SU-DHL-6 (cell line): ENCODE results near the gene MMP21.

ENCODE experiments used
- H2AFZ ChIP-seq: fragments of 200-600 bp; sonication (generic); 2 replicates; pipeline ENCODE4 v1.6.1; 2014; ENCODE audit warnings: low read depth, mild to moderate bottlenecking, moderate library complexity, mixed read lengths, antibody characterized with exemption, low read length; ENCODE audit not compliant: severe bottlenecking
- H3F3A ChIP-seq: fragments of 200-600 bp; shearing (Covaris generic); 2 replicates; pipeline ENCODE4 v1.6.0; 2016; ENCODE audit warnings: antibody characterized with exemption, mild to moderate bottlenecking; ENCODE audit not compliant: insufficient read depth
- H3K27ac ChIP-seq: fragments of 200-600 bp; sonication (generic); 2 replicates; pipeline ENCODE4 v1.5.1; 2016; ENCODE audit warnings: low read depth, mild to moderate bottlenecking, low read length, moderate library complexity, mixed read lengths
- H3K27me3 ChIP-seq: fragments of 200-600 bp; sonication (generic), shearing (Covaris generic); 2 replicates; pipeline ENCODE4 v1.6.0; 2014; ENCODE audit warnings: mild to moderate bottlenecking, low read length
- H3K36me3 ChIP-seq: fragments of 200-600 bp; sonication (generic); 2 replicates; pipeline ENCODE4 v1.6.1; 2014; ENCODE audit warnings: mild to moderate bottlenecking, low read length, mixed read lengths
- H3K4me2 ChIP-seq: fragments of 300-600, 200-600 bp; shearing (Covaris generic), sonication (generic); 2 replicates; pipeline ENCODE4 v1.6.0; 2014; ENCODE audit warnings: low read length, low read depth, mild to moderate bottlenecking; ENCODE audit not compliant: poor library complexity, severe bottlenecking
- H3K4me3 ChIP-seq: fragments of 200-600 bp; sonication (generic); 2 replicates; pipeline ENCODE4 v1.5.1; 2014; ENCODE audit warnings: antibody characterized with exemption, low read length, mild to moderate bottlenecking, mixed read lengths; ENCODE audit not compliant: insufficient read depth, poor library complexity, severe bottlenecking
- H3K79me2 ChIP-seq: fragments of 200-600 bp; sonication (generic); 2 replicates; pipeline ENCODE4 v1.6.1; 2014; ENCODE audit warnings: mild to moderate bottlenecking, low read length, moderate library complexity; ENCODE audit not compliant: insufficient read depth
- H3K9ac ChIP-seq: fragments of 200-600 bp; sonication (generic); 2 replicates; pipeline ENCODE4 v1.7.0; 2014; ENCODE audit warnings: mild to moderate bottlenecking, low read length
- H3K9me2 ChIP-seq: fragments of 200-600 bp; sonication (generic); replicated peaks from 2 replicates; pipeline ENCODE4 v1.6.1; 2014; ENCODE audit warnings: low read length; ENCODE audit not compliant: insufficient read depth
- H3K9me3 ChIP-seq: fragments of 200-600 bp; sonication (generic); 2 replicates; pipeline ENCODE4 v1.6.1; 2014; ENCODE audit warnings: low read length, mixed read lengths; ENCODE audit not compliant: insufficient read depth
- H4K20me1 ChIP-seq: fragments of 200-600 bp; sonication (generic); 2 replicates; pipeline ENCODE4 v1.6.1; 2014; ENCODE audit warnings: low read depth, mild to moderate bottlenecking, antibody characterized with exemption, low read length, moderate library complexity, mixed read lengths
- EZH2phosphoT487 ChIP-seq: fragments of 200-600 bp; sonication (generic), shearing (Covaris generic); conservative IDR thresholded peaks from 2 replicates; pipeline ENCODE4 v1.6.1; 2018; ENCODE audit warnings: mild to moderate bottlenecking, antibody characterized with exemption, low read length, moderate library complexity, mixed read lengths
- TF ChIP-seq, protein P1 (sequence below): fragments of 200-600 bp; sonication (generic); IDR thresholded peaks from one replicate; pipeline ENCODE4 v1.5.1; 2017; ENCODE audit warnings: antibody characterized with exemption, mild to moderate bottlenecking, low read length, moderate library complexity; ENCODE audit not compliant: insufficient read depth, poor library complexity, severe bottlenecking

Gene MMP21

DNA sequence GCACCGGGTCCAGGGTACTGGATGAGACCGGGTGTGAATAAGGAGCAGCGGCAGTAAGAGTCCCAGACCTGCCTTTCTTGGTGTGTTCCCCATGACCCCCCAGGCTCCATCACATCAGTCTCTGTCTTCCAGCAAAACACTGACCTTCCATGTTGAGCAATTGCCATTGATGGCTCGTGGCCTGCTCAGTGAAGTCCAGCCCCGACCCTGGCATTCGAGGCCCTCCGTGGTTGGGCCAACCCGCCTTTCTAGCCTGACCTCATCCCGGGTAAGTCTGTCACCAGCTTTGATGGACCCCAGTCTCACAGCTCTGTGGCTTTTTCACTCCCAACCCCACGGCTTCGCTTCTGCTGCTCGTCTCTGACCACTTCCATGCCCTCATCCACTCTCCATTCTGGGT, 6.4 kb downstream of the MMP21 start:
- no peak overlapping the region for H2AFZ ChIP-seq
- no peaks in the 10 kb centered on the region for H3K79me2 ChIP-seq
- peaks cover under 1% of the 10 kb centered on the region; the same call in 1 of the 2 replicates for H3K36me3 ChIP-seq
- H3K9me2 ChIP-seq = no peaks in the 10 kb centered on the region
- no peak overlapping the region for H3K4me3 ChIP-seq
- no peak for TF ChIP-seq EZH2phosphoT487
- TF ChIP-seq, protein P1, sequence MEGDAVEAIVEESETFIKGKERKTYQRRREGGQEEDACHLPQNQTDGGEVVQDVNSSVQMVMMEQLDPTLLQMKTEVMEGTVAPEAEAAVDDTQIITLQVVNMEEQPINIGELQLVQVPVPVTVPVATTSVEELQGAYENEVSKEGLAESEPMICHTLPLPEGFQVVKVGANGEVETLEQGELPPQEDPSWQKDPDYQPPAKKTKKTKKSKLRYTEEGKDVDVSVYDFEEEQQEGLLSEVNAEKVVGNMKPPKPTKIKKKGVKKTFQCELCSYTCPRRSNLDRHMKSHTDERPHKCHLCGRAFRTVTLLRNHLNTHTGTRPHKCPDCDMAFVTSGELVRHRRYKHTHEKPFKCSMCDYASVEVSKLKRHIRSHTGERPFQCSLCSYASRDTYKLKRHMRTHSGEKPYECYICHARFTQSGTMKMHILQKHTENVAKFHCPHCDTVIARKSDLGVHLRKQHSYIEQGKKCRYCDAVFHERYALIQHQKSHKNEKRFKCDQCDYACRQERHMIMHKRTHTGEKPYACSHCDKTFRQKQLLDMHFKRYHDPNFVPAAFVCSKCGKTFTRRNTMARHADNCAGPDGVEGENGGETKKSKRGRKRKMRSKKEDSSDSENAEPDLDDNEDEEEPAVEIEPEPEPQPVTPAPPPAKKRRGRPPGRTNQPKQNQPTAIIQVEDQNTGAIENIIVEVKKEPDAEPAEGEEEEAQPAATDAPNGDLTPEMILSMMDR = no peak
- no peak overlapping the region for H3K9ac ChIP-seq
- H3K27me3 ChIP-seq = no peaks in the 10 kb centered on the region
- H3K9me3 ChIP-seq = no peaks in the 10 kb centered on the region
- H3K4me2 ChIP-seq = no peak overlapping the region
- H4K20me1 ChIP-seq = no peaks in the 10 kb centered on the region
- no peak overlapping the region for H3K27ac ChIP-seq
- no peaks in the 10 kb centered on the region for H3F3A ChIP-seq

DNA sequence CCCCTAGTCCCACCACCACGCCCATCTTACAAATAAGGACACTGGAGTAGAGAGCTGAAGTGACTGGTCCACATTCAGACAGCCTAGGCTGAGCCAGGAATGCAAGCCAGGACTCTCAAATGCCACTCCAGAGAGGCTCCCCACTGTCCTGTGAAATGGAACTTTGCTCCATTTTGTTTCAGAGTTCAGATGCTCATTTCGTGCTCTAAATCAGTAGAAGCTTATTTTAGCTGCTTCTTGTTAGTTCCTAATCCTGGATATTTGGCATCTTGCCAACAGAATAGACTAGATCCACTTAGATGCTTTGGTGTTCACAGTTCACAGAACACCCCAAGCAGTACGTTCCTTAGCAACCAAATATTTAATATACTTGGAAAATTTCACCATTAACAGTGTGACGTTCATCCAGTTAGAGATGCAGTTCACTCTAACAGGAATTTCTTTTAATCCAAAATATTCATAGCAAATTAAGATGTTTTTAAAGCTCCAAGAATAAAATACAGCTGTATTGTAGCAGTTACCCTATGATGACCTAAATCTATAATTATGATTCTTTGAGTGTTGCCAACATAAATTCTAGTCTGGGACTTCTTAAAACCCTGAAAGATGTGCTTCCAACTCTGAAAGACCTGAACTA, 7.3 kb downstream of the MMP21 start:
- TF ChIP-seq, protein P1 = no peak
- no peak for TF ChIP-seq EZH2phosphoT487
- Histone ChIP-seq H3K79me2 (no peaks in the 10 kb centered on the region), H2AFZ (no peak overlapping the region)

DNA sequence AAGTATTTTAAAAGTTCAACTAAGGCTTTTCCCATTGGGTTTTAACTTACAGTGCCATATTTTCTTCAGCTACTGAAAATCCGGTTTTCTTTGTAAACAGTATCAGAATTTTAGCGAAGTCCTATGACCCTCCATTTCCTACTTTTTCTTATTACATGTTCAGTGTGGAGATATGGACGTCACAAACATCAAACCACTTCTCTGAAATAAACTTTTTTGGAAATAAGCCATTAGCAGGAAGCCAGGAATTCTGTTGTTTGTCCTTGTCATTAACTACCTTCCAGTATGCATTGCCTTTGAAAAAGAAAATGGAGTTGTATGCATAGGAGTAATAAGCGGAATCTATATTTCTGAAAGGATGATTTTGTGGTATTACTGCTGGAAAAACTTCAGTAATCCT, 9.1 kb downstream of the MMP21 start:
- H4K20me1 ChIP-seq = no peaks in the 10 kb centered on the region
- H3K27ac ChIP-seq = no peak overlapping the region
- H3K36me3 ChIP-seq = peaks cover 24% of the 10 kb centered on the region
- H3F3A ChIP-seq = no peaks in the 10 kb centered on the region
- no peak overlapping the region for H3K4me2 ChIP-seq
- no peaks in the 10 kb centered on the region for H3K9me3 ChIP-seq
- no peaks in the 10 kb centered on the region for H3K27me3 ChIP-seq
- H3K4me3 ChIP-seq = no peak overlapping the region
- no peaks in the 10 kb centered on the region for H3K9me2 ChIP-seq
- no peaks in the 10 kb centered on the region for H3K79me2 ChIP-seq
- TF ChIP-seq, protein P1 = no peak
- no peak overlapping the region for H3K9ac ChIP-seq
- no peak overlapping the region for H2AFZ ChIP-seq

More for the DNA sequence above, 7.3 kb downstream of the MMP21 start:
- Histone ChIP-seq H4K20me1 (no peaks in the 10 kb centered on the region), H3K9ac (no peak overlapping the region), H3K27ac (no peak overlapping the region), H3K36me3 (peaks cover 9% of the 10 kb centered on the region), H3K9me3 (no peaks in the 10 kb centered on the region), H3K9me2 (no peaks in the 10 kb centered on the region), H3K27me3 (no peaks in the 10 kb centered on the region), H3K4me3 (no peak overlapping the region), H3F3A (no peaks in the 10 kb centered on the region), H3K4me2 (no peak overlapping the region)
